OCI-LY1 (cell line): ENCODE measurements around the gene KXD1.

Experiments used
- EZH2 ChIP-seq: fragments of 200-600 bp; sonication (generic), shearing (Covaris generic); IDR thresholded peaks from 2 replicates; pipeline ENCODE4 v1.8.0; 2017; ENCODE audit warnings: borderline replicate concordance, mixed run types, mild to moderate bottlenecking, antibody characterized with exemption, low read length, moderate library complexity, mixed read lengths
- TF ChIP-seq, protein P1 (sequence below): fragments of 200-600 bp; sonication (generic), shearing (Covaris generic); IDR thresholded peaks from 2 replicates; pipeline ENCODE4 v1.5.1; 2017; ENCODE audit warnings: mild to moderate bottlenecking, antibody characterized with exemption, low read length, moderate library complexity, mixed read lengths

DNA sequence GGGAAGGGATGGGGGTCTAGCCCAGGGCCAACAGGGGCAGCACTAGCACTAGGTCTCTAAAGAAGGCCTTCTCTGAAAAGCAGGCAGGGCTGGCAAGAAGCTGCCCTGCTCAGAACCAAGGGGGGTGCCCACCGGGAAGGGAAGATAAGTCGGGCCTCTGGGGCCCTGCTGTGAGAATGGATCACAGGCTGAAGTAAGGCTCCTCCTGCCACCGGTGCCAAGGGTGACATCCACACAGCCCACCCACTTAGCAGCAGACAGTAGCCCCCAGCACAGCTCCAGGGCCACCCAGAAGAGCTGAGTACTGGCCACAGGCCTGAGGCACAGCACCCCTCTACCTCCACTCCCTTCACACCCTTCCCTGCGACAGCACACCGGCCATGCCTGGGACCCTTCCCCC lies 41.7 kb upstream of the KXD1 start:
- TF ChIP-seq, protein P1, sequence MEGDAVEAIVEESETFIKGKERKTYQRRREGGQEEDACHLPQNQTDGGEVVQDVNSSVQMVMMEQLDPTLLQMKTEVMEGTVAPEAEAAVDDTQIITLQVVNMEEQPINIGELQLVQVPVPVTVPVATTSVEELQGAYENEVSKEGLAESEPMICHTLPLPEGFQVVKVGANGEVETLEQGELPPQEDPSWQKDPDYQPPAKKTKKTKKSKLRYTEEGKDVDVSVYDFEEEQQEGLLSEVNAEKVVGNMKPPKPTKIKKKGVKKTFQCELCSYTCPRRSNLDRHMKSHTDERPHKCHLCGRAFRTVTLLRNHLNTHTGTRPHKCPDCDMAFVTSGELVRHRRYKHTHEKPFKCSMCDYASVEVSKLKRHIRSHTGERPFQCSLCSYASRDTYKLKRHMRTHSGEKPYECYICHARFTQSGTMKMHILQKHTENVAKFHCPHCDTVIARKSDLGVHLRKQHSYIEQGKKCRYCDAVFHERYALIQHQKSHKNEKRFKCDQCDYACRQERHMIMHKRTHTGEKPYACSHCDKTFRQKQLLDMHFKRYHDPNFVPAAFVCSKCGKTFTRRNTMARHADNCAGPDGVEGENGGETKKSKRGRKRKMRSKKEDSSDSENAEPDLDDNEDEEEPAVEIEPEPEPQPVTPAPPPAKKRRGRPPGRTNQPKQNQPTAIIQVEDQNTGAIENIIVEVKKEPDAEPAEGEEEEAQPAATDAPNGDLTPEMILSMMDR: no peak
- no peak for TF ChIP-seq EZH2
